Measurements from ENCODE around the gene NAPEPLD.
"Not testable (repeated sequence)": the region's sequence is repeated elsewhere in the genome, so short reads cannot be mapped to it uniquely, and the experiment has no call there.

NAPEPLD gene

DNA sequence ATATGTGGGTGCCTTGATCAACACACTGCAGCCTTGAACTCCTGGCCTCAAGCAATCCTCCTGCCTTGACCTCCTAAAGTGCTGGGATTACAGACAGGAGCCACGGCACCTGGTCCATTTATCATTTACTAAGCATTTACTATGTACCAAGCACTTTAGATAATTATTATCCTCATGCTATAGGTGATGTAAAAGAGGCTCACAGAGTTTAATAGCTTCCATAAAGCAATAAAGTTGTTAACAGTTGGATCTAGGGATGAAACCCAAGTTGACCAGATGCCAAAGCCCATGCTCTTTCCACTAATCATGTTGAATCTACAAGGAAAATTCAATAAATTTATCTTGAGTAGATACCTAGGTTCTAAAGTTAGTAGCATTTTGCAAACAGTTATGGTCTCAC, 5.0 kb downstream of the NAPEPLD start:
- no peak for DNase-seq

- no peak for DNase-seq
These were observed 6.4 kb downstream of the NAPEPLD start for GRCh38 chr7:103142494-103142893.

GRCh38 chr7:103141753-103142404, 7.0 kb downstream of the NAPEPLD start:
- DNase-seq = no peak

DNA sequence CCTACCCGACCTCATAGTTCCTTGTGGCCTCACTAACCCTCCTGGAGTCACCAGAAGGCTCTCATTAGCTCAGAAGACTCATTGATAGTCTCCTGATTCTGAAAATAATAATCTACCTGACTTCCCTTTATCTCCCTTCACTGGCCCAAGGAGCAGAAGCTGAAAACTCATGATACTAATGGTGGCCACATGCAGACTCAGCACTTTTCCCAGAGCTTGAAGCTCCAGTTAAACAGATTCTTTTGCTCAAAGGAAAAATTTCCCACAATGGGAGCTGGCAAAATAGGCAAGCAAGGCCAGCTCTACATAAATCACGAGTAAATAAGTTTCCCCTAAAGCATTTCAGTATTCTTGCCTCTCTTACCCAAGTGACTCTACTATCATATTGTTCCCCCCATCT, 8.2 kb downstream of the NAPEPLD start:
- DNase-seq = no peak

DNA sequence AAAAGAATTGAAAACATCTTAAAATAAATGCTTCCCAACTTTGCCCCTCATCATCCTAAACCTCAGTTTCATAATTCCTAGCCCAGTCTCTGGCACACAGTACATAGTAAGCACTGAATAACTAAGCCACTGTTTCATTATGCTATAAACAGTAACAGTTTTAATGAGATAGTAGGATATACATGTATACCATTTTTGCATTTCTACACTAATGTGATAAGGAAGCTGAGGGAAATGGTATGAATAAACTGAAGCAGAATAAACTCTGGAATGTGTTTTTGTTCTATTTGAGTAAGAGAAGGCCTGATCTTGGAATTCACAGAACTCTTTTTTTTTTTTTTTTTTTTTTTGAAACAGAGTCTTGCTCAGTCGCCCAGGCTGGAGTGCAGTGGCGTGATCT, 8.8 kb downstream of the NAPEPLD start:
- DNase-seq = no peak

GRCh38 chr7:103134836-103135554, 13.9 kb downstream of the NAPEPLD start:
- no peak for DNase-seq

- no peak for DNase-seq
These were observed 15.8 kb downstream of the NAPEPLD start for GRCh38 chr7:103132995-103133688.

DNA sequence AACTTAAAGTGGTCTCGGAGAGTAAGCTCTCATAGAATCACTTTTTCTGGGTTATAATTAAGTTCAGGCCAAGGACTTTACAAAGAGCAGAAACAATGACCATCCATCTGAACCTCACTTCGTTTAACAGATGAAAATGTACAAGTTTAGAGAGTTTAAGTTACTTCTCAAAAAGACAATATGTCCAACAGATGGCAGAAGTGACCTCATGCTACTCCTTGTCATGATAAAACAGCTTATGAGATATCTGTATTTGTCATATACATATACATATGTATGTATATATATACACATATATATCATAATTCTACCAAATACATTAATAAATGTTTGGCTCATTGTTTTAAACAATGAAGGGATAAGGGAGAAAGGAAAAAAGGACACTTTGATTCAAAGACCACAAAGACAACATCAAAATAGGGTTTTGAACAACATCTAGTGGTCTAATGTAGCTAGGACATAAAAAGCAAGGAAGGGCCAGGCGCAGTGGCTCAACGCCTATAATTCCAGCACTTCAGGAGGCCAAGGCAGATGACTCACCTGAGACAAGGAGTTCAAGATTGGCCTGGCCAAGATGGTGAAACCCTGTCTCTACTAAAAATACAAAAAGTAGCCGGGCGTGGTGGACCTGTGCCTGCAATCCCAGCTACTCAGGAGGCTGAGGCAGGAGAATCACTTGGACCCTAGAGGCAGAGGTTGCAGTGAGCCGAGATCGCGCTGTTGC, 17.8 kb downstream of the NAPEPLD start:
- no peak for DNase-seq

- DNase-seq = no peak
These were observed 19.0 kb downstream of the NAPEPLD start for GRCh38 chr7:103129702-103130549.

- DNase-seq = no peak
These were observed 21.9 kb downstream of the NAPEPLD start for GRCh38 chr7:103127006-103127405.

GRCh38 chr7:103124429-103124979, 24.4 kb downstream of the NAPEPLD start:
- no peak for DNase-seq

DNA sequence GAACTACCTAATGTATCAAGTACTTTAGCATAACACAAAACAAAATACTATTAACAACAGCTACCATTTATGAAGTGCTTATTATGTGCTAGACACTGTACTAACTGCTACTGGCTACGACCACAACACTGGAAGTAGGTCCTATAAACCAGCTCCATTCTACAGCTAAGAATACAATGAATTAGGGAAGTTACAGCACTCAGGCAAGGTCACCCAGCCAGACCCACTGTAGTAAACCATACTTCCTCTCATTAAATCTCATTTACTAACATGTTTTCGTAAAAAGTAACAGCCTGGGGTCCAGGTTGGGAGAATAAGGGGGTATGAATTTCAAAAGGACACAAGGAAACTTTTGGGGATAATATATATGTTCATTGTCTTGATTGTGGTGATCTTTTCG, 25.4 kb downstream of the NAPEPLD start:
- DNase-seq = no peak

- no peak for DNase-seq
These were observed 27.3 kb downstream of the NAPEPLD start for GRCh38 chr7:103121641-103122040.

- no peak for DNase-seq
These were observed 28.5 kb downstream of the NAPEPLD start for GRCh38 chr7:103120362-103120761.

DNA sequence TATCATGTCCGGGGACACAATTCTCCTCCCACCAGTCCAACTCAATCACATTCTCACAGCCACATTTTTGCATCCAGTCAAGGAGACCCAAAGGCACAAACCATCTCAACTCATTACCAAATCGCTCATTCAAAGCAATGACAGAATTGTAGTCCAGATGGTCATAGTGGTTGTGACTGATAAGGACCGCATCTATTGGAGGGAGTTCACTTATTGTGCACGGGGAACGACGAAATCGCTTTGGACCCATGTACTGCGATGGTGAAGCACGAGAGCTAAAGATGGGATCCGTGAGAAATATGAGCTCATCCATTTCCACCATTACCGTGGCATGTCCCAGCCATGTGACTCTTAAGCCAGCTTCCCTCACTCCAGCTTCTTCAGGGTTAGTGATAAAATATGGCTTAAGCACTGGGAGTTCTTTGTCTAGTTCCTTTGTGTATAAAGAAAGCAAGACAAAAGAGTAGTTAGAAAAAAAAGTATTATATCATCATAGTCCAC, 29.1 kb downstream of the NAPEPLD start:
- no peak for DNase-seq

DNA sequence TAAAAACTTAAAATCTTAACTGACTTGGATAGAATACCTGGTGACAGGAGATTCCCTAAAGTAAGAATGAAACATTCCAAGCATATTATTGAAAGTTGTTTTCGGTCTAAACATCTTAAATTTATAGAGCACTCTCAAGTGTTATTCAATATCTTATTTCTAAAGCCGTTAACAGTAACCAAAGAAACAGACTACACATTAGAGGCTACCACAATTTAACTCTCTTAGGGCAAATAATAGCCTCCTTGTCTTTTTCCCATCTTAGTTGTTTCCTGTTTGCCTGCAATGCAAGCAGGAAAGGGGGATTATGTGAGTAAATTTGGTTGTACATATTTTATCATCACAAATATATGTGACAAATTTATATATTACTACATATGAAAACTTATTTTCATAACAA, 31.4 kb downstream of the NAPEPLD start:
- no peak for DNase-seq

DNA sequence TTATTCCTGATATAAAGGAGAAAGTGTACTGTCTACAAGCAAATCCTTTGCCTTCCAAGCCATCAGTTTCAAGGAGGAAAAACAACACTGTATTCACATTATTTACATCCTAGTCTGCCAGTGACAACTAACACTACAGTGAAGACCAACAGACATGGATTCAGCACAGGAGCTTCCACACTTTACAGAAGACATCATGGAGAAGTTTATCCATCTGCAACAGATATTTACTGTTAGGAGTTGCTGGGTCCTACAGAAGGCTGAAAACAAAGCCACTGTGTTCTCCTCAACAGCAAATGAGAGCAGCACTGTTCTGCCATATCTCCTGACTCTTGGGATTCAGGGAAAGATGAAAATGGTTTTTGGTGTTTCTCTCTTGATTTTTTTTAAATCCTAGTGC, 31.9 kb downstream of the NAPEPLD start:
- DNase-seq = no peak

GRCh38 chr7:103116511-103116910, 32.4 kb downstream of the NAPEPLD start:
- no peak for DNase-seq

- DNase-seq = no peak
These were observed 33.1 kb downstream of the NAPEPLD start for GRCh38 chr7:103115771-103116170.

DNA sequence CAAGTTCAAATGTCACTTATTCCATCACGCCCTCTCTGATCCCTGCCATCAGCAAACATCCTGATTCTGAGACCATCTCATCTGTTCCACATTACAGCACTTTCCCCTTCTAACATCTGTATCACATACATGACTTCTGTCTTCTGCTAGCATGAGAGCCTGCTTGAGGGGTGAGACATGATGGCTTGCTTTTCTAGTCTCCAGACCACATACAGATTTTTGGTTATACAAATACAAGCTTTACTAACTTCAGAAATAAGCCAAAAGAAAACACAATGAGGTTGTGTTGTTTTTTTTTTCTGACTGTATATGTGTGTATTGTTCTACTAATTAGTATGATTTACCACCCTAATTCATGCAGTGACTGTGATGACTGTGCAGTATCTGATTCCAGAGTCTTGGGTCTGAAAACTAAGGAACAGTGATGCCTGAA, 34.3 kb downstream of the NAPEPLD start:
- DNase-seq = no peak

- no peak for DNase-seq
These were observed 35.7 kb downstream of the NAPEPLD start for GRCh38 chr7:103113164-103113563.

- not testable (repeated sequence) for DNase-seq
These were observed 42.2 kb downstream of the NAPEPLD start for GRCh38 chr7:103106703-103107070.
